Stimulated activated CD8-positive, alpha-beta memory T cell treated with anti-CD3 and anti-CD28 coated beads, Interleukin-12 subunit alpha, Interleukin-12 subunit beta, amount 100 ng/mL, for 4 hours (primary cell): Measurements from ENCODE around the gene CALM1.

Source experiments
- DNase-seq: peaks from one replicate; pipeline ENCODE4 v3.0.0-alpha.2; 2020; ENCODE audit warnings: low read depth

Gene CALM1

DNA sequence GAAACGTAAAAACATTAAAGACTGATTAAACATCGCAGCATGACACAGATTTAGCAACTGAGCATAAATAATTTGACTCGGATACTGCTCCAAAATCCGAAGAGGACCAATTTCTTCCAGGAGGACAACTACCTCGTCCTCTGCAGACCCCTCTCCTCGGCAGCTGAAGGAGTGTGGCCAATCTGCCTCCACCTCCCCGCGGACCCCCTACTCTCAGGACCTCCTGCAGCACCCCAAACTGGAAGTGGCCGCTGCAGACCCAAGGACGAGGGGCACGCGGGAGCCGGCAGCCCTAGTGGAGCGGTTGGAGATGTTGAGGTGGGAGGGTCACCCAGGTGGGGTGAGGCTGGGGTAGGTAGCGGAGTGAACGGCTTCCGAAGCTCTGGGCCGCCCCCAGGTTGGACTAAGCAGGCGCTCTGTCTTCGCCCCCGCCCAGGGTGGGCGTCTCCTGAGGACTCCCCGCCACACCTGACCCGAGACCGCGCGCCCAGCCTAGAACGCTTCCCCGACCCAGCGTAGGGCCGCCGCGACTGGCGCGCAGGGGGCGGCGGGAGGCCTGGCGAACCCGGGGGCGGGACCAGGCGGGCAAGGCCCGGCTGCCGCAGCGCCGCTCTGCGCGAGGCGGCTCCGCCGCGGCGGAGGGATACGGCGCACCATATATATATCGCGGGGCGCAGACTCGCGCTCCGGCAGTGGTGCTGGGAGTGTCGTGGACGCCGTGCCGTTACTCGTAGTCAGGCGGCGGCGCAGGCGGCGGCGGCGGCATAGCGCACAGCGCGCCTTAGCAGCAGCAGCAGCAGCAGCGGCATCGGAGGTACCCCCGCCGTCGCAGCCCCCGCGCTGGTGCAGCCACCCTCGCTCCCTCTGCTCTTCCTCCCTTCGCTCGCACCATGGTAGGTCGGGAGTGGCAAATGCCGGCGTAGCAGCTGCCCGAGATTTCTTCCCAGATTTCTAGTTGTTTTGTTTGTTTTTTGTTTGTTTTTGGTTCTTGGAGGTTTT is at the start of gene CALM1:
Gene CALM1, plus strand, starts transcription at position 689 of the 999 bp plus-strand sequence. Its CDS starts 202 bp downstream, at position 891.
- DNase-seq = peak; percentile 92

- DNase-seq = no peak
Observed at GRCh38 chr14:90348270-90348669, 48.6 kb upstream of the CALM1 start.

DNA sequence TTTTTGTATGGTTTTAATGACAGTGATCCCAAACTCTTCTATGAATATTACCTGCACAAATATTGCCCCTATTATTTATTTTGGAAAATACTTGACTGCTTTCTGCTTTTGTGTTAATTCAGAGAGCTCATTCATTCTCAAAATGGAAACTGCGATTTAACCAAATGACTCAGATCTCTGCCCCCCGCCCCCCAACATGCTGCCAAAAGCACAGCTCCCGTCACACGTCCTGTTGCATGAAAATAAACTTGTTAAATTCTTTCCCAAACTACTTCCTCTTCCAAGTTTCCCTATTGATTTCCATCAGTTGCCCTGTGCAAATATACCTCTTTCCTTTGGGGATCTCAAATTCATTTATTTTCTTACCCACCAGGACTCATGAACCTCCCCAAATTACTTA is 47.1 kb upstream of the CALM1 start:
- DNase-seq = no peak

DNA sequence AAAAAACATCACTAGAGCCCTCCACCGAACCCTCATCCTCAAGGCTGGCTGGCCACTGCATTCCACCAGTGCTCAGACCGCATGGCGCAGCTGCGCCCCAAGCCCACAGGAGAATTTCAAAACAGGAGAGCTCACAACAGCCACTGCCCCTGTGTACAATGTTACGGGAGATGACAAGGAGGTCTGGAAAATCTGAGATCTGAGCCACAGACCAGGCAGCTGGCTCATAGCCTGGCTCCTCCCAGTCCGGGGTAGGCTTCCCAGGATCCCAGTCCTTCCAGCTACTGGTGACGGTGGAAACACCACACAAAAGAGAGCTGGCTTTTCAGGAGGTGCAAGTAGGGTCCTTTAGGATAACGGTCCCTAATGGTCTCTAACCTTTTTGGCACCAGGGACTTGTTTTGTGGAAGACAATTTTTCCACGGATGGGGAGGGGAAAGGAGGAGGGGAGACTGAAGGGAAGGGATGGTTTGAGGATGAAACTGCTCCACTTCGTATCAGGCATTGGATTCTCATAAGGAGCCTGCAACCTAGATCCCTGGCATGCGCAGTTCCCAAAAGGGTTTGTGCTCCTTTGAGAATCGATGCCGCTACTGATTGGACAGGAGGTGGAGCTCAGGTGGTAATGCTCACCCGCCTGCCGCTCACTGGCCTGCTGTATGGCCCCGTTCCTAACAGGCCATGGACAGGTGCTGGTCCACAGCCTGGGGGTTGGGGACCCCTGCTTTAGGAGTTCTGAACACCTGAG is 42.1 kb upstream of the CALM1 start:
- no peak for DNase-seq

- no peak for DNase-seq
Observed at GRCh38 chr14:90355540-90356518, 41.0 kb upstream of the CALM1 start.

GRCh38 chr14:90356925-90357324 is 39.9 kb upstream of the CALM1 start:
- no peak for DNase-seq

- DNase-seq = no peak
Observed at GRCh38 chr14:90358359-90358758, 38.5 kb upstream of the CALM1 start.

- no peak for DNase-seq
Observed at GRCh38 chr14:90361865-90362557, 34.8 kb upstream of the CALM1 start.

DNA sequence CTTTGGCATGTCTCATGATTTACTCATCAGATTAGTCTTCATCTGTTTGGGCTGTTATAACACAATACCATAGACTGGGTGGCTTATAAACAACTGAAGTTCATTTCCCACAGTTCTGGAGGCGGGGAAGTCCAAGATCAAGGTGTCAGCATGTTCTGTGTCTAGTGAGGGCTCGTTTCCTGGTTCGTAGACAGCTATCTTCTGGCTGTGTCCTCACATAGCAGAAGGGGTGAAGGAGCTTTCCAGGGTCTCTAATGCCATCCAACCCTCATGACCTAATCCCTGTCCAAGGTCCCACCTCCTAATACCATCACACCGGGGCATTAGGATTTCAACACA is 34.3 kb upstream of the CALM1 start:
- no peak for DNase-seq

GRCh38 chr14:90368946-90369721 is 27.7 kb upstream of the CALM1 start:
- DNase-seq = no peak

- DNase-seq = no peak
Observed at GRCh38 chr14:90373887-90374286, 22.9 kb upstream of the CALM1 start.

DNA sequence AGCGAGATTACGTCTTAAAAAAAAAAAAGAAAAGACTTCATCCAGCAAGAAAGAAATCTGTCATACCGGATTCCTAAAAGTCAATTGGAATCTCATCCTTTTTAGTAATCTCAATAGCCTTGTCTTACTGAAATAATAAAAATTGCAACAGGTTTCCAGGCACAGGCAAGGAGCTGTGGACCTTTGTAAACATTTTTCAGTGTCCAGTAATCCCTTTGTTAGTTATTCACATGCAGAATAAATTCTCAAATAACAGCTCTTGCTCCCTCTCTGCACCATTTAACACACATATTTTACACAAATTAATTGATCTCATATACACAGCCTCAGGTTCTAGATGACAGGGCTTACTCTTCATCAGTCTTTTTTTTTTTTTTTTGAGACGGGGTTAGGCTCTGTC is 22.0 kb upstream of the CALM1 start:
- no peak for DNase-seq

DNA sequence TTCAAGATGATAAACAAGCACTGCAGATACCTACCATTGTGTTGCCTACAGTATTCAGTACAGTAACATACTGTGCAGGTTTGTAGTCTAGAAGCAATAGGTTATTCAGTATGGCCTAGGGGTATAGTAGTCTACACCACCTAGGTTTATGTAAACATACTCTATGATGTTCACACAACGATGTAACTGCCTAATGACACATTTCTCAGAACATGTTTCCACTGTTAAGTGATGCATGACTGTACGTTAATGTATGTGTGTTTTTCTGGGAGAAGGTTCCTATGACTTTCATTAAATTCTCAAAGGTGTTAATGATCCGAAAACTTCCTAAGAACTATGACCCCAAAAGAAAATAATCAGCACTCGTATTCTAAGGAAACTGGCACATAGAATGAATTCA is 20.9 kb upstream of the CALM1 start:
- DNase-seq = no peak

DNA sequence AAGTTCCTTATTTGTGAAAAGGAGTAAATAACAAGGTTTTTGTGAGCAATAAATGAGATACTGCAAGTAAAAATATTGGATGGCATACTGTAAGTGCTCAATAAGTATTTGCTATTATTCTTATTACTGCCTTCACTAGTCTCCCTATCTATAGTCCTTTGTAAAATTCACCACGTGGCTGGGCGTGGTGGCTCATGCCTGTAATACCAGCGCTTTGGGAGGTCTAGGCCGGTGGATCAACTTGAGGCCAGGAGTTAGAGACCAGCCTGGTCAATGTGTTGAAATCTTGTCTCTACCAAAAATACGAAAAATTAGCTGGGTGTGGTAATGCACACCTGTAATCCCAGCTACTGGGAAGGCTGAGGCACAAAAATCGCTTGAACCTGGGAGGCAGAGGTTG is 18.6 kb upstream of the CALM1 start:
- DNase-seq = no peak

DNA sequence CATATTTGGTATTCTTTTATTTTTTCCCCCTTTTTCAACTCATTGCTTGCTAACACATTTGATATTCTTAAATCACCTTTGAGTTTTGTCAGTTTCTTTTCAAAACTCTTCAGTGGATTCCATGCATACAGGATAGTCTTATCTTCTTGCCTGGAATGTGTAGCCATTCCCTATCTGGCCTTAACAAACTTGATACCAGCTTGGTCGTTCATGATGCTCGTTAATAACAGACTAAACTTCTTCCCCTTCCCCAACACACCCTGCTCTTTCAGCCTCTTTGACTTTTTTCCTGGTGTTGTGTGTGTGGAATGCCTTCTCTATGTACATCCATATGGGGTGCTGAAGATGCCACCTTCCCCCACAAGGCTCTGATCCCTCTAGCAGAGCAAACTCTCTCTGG is 17.7 kb upstream of the CALM1 start:
- no peak for DNase-seq

DNA sequence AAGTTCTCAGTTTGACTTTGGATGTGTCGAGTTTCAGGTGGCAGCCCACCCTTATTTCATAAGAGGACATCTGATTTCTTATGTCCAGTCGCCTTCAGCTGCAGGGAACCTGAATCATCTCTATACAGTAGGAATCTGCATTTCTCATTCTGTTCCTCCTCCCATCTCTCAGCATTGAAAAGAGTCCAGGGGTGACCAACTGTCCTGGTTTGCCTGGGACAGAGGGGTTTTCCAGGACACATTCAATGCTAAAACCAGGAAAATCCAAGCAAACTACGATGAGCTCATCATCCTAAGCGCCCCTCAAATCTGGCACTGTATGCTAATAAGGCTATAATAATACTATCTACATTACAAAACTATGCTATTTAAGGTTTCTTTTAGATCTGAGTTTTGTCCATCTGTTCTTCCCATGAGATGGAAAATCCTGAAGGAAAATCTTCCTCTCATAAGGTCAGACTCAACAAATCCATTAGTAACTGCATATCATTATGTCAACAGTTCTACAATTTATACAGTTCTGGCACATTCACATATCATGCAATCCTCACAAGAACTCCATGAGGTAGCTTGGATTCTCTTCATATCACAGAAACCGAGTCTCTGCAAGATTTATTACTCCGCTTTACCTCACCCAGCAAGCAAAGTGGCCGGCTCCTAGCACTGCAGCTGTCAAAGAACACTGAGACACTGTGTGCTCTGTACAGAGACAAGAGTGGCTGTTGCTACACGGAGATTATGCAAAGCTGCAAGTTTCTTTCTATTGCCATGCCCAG is 15.6 kb upstream of the CALM1 start:
- DNase-seq = no peak

GRCh38 chr14:90381999-90382451 is 14.8 kb upstream of the CALM1 start:
- no peak for DNase-seq

DNA sequence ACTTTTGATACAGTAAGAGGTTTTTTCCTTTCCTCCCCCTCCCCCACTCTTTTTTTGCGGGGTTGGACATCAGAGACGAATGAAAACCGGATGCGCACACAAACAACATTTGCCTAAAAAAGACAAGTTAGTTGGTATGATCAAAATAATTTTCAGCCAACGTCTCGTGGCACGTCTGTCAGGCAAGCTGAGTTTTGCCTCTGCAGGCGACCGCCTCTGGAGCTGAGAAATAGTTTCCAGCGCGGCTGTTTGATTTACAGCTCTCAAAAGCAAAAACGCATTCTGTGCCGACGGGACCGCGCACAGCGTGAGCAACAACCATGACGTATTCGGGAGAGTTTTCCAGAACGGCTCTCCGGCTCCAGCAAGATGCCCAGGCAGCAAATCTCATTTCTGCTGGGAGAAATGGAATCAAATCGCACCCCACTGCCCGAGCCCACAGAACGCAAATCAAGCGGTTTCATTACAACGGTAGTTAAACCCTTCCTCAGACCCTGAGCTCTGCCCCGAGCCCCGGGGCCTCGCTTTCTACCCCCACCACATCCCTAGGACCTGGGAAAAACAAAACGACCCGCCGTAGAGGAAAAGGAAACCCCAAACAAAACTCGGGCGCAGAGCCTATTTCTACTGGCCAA is 14.2 kb upstream of the CALM1 start:
- DNase-seq = peak; percentile 57

DNA sequence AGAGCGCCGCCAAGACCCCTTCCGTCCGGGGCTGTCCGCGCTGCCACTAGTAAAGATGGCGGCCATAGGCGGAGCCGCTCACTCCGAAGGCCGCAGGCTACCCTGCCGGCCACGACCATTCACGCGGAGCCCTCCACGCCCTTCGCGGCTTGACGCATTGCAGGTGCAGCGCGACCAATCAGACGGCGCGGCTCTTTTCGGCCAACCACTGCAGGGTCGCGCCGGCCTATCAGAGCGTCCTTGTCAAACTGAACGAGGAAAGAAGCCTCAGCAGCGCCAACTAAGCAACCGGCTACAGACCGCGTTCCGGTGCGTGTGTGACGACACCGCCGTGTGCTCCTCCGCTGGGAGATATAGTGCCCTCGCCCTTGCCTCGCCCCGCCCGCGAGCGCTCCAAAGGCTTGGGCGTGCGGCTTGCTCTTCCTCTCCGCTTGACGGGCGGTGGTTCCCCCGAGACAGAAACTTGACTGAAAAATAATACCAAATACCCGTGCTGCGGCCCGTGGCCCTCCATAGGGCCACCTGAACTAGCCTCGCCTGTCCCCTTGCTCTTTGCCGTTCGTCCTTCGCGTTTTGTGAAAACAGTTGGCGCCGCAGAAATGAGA is 13.6 kb upstream of the CALM1 start:
- peak; percentile 95 for DNase-seq
